HG02973 (cell line): ENCODE measurements around the gene LTBP1.

Experiments
- ATAC-seq: cut with Tn5 transposase; IDR thresholded peaks from one replicate; pipeline ENCODE4 v1.9.1; 2021; ENCODE audit warnings: moderate library complexity; ENCODE audit not compliant: unreplicated experiment

Gene LTBP1

GRCh38 chr2:32930436-32930835 lies 16.3 kb upstream of the LTBP1 start:
- ATAC-seq = no peak

DNA sequence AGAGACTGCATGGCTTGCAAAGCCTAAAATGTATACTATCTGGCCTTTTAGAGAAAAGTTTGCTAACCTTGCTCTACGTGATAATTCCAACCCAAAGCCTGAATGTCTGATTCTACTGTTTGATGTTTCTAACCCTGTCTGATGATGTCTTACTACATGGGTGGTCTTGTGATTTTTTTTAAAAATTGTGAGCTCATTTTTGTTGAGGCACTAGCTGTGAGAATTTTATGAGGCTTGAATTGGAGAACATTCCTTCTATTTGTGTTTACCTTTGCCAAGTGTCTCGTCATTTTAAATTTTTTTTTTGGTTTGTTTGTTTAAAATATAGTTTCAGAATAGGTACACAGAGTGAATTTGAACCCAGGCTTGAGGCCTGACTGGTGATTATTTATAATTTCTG lies 15.2 kb upstream of the LTBP1 start:
- ATAC-seq = no peak

- ATAC-seq = no peak
These were observed 14.6 kb upstream of the LTBP1 start for GRCh38 chr2:32931945-32932709.

DNA sequence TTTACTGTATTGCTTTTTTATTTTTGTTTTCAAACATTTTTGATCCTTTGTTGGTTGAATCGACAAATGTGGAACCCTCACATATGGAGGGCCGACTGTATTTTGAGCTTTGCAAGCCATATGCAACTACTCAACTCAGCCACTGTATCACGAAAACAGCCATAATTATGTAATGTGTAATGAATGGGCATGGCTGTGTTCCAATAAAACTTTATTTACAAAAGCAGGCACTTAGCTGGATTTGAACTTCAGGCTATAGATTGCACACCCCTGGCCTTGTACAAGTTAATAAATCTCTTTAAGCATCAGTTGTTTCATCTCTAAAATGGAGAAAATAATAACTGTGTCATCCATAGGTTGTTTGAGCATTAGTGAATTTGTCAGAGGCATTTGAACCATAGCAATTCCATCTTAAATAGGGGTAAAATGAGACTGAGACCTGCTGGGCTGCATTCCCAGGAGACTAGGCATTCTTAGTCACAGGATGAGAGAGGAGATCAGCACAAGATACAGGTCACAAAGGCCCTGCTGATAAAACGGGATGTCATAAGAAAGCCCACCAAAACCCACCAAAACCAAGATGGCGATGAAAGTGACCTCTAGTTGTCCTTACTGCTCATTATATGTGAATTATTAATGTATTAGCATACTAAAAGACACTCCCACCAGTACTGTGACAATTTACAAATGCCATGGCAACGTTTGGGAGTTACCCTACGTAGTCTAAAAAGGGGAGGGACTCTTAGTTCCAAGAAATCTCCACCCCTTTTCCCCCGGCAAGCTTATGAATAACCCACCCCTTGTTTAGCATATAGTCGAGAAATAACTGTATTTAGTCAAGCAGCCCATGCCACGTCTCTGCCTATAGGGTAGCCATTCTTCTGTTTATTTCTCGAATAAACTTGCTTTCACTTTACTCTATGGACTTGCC lies 13.7 kb upstream of the LTBP1 start:
- ATAC-seq = no peak

DNA sequence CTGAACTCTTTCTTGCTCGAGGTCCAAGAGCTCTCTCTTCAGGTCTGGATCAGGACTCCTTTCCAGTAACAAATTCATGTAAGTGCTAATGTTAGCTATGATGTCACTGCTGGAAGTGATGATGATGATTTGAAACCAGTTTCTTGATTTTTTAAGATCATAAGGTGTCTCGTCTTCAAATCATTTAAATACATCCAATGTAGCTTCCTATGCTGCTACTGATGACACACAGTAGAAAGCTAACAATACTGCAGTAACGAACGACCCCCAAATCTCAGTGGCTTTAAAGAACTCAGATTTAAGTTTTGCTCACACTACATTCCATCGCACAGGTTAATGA lies 13.0 kb upstream of the LTBP1 start:
- no peak for ATAC-seq

GRCh38 chr2:32937602-32938448 lies 8.9 kb upstream of the LTBP1 start:
- ATAC-seq = no peak

- no peak for ATAC-seq
These were observed 7.8 kb upstream of the LTBP1 start for GRCh38 chr2:32938934-32939333.

DNA sequence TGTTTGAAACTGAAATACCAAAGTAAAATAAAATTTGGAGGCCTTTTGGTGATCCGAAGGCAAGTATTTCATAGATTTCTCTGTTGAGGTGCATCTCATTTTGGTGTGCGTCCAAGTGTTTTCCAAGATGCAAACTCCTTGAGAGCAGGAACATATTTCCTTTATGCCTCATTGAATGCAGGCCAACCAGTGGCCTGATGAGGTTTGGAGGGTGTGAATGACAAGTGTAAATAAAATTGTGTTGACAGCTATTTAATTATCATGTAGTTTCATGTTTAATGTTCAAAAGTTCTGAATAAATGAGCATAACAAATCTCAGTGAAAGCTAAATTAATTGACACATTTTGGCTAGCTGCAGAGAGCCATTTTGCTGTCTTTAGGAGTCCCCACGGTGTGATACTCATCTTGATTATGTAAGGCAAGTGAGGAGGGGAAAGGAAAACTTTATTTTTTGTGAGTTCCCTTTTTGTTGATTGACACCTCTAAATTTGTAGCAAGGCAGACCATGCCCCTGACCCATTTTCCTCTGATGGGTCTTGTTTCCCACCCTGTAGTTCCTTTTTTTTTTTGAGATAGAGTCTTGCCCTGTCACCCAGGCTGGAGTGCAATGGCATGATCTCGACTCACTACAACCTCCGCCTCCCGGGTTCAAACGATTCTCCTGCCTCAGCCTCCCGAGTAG lies 6.3 kb upstream of the LTBP1 start:
- ATAC-seq = no peak

DNA sequence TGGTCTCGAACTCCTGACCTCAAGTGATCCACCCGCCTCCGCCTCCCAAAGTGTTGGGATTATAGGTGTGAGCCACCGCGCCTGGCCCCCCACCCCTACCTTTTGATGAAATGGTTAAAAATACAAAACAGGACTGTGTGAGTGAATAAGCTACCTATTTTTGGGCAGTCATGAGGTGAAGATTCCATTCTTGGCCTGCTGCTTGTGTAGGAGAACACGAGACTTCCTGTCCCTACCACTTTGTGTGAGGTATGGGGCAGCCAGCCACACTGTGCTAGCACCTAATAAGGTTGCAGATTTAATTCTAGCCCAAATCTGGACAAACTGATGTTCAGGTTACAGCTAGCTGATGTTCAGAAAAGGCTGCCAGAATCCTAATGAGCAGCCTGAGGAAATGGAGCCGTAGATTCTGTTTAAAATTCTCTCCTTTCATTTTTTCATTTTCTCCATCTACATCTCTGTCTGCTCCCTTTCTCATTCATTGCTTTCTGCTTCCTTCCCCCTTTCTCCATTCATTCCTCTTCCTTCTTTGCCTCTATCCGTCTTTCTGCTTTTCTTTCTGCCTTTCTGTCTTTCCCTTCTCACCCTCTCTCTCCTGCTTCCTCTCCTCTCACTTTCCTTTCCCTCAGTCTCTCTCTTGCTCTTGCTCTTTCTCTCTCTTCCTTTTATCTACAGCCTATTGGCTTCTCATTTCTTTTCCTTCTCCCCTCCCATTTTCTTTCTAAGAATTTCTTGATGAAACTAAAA lies 4.6 kb upstream of the LTBP1 start:
- no peak for ATAC-seq

DNA sequence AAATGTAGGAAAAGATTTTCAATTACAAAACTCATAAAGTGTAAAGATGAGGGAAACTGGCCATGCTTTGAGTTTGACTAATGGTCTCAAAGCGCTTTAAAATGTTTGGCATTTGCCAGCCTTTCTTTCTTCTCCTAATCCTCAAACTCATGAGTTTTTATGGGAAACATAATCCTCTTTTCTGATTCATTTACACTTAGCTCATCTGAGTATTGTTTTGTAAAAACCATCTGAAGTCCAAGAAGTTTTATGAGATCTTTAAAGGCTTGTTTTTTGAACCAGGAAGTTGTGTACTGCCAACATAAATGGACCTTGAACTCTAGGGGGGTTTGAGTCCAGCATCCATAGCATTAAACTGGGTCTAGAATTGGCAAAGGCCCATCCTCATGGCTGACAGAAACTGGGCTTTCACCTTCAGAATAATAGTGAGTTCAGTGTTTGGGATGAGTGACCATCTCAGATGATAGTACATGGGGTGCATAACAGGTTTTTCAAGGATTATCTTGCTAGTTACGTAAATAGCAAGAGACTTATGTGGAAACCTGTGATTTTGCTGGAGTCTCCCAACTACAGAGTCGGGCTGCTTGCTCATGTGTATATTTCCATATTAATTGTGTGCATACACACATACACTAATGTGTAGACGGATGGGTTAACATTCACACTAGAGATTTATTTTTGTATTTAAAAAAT lies 3.8 kb upstream of the LTBP1 start:
- ATAC-seq = no peak

GRCh38 chr2:32945286-32945685 lies 1.5 kb upstream of the LTBP1 start:
- ATAC-seq = no peak

DNA sequence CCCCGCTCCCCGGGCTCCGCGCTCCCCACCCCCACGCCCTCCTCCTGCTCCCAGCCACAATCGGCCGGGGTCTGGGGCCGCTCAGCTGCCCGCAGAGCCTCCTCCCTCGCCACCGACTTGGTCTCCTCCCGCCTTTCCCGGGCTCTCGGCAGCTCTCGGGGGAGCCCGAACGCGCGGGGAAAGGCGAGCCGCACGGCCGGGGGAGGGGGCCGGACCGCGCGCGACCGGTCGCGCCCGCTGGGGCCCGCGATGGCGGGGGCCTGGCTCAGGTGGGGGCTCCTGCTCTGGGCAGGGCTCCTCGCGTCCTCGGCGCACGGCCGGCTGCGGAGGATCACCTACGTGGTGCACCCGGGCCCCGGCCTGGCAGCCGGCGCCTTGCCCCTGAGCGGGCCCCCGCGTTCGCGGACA lies 327 bp downstream of the LTBP1 start:
- peak; percentile 22 for ATAC-seq

DNA sequence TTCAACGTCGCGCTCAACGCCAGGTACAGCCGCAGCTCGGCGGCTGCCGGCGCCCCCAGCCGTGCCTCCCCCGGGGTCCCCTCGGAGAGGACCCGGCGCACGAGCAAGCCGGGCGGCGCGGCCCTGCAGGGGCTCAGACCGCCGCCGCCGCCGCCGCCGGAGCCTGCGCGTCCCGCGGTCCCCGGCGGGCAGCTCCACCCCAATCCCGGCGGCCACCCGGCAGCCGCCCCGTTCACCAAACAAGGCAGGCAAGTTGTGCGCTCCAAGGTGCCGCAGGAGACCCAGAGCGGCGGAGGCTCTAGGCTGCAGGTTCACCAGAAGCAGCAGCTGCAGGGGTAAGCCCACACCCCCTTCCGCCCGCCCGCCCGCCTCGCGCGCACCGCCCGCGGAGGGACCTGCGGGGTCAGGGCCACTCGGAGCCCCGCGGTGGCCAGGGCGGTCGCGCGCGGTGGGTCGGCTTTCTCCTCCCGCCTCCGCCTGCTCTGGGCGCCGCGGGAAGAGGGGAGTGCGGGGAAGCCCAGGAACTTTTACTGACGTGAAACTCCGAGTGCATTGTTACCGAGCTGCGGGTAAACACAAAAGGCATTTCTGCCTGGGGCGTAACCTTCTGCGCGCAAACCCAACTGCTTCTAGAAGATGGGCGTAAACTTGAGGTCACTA lies 861 bp downstream of the LTBP1 start:
- peak; percentile 24 for ATAC-seq

DNA sequence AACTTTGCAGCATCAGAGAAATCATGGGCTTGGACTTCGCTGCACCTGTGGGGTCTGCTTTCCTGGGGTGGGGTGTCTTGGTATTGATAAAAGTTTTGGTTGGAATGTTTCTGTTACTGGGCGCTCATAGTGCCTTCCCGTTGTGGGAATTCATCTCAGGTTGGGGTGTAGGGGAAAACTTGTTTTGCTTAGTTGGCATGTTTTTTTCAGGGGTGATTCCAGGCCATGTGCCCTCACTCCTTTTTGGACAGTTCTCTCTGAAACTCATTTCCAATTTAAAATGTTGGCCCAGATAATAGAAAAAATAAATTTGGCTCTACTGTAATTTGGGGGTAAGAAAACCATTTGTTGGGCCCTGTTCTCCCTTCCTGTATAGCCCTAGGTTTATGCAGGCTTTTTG lies 1.5 kb downstream of the LTBP1 start:
- ATAC-seq = no peak

GRCh38 chr2:32949260-32949659 lies 2.5 kb downstream of the LTBP1 start:
- ATAC-seq = no peak

GRCh38 chr2:32951672-32952071 lies 4.9 kb downstream of the LTBP1 start:
- ATAC-seq = no peak

DNA sequence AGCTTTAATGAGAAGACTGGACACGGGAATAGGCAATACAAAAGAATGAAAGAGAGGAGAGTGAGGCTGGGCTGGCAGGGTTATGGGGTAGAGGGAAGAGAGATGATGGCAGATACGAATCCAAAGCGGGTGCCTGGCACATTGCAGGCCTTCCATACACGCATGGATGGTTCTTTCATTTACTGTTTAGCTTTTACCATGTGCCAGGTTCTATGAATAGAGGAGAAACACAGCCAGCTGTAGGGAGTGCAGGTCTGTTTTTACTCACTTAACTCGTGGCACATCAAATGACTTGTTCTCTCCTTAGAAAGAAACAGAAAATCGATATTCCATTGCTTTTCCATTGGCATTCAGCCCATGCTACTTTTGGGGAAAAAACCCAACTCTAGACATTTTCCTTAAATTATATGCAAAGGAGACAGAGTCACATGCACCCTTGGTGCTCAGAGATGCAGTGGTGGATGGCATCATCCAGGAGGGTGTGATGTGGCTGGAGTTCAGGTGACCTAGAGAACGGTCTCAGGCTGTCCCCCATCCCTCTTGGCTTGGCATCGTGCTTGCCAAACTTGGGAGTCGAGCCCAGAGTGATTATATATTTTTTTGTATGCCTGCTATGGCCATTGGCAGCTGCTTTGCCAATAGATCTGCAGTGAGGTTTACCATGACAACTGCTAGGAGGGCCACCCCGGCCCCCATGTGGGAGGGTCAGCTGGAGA lies 6.2 kb downstream of the LTBP1 start:
- no peak for ATAC-seq

DNA sequence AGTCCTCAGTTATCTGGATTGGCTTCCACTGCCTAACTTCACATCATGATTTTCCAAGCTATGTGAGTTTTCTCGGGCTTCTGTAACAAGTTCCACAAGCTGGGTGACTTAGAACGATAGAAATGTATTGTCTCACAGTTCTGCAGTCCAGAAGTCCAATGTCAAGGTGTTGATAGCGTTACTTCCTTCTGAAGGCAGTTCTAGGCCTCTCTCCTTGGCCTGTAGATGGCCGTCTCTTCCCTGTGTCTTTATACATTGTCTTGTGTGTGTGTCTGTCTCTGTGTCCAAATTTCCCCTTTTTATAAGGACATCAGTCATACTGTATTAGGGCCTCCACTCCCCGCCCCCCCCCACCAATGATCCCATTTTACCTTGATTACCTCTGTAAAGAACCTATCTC lies 7.5 kb downstream of the LTBP1 start:
- ATAC-seq = no peak
